ENCODE measurements around the gene DHDH.

GRCh38 chr19:48922548-48923490, 10.7 kb upstream of the DHDH start:
- no peak for TF ChIP-seq CTCF (IDR thresholded peaks at IDR 0.05)
- TF ChIP-seq POLR2A (IDR thresholded peaks at IDR 0.05): no peak
